ENCODE measurements around the gene GDF2.

GDF2 gene

DNA sequence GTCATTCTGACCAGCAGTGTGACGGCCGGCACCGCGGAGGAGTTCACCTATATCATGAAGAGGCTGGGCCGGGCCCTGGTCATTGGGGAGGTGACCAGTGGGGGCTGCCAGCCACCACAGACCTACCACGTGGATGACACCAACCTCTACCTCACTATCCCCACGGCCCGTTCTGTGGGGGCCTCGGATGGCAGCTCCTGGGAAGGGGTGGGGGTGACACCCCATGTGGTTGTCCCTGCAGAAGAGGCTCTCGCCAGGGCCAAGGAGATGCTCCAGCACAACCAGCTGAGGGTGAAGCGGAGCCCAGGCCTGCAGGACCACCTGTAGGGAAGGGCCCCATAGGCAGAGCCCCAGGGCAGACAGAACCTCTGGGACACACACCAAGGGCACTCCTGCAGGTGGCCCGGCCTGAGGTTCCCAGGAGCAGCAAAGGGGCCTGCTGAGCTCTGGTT lies 34.9 kb downstream of the GDF2 start:
- ChIA-PET CTCF (no interaction called here), POLR2A (ENCODE audit: low non-redundant PET) (no interaction called here)
- DNase-seq (ENCODE audit: low spot score): no peak
- TF ChIP-seq, protein P1, sequence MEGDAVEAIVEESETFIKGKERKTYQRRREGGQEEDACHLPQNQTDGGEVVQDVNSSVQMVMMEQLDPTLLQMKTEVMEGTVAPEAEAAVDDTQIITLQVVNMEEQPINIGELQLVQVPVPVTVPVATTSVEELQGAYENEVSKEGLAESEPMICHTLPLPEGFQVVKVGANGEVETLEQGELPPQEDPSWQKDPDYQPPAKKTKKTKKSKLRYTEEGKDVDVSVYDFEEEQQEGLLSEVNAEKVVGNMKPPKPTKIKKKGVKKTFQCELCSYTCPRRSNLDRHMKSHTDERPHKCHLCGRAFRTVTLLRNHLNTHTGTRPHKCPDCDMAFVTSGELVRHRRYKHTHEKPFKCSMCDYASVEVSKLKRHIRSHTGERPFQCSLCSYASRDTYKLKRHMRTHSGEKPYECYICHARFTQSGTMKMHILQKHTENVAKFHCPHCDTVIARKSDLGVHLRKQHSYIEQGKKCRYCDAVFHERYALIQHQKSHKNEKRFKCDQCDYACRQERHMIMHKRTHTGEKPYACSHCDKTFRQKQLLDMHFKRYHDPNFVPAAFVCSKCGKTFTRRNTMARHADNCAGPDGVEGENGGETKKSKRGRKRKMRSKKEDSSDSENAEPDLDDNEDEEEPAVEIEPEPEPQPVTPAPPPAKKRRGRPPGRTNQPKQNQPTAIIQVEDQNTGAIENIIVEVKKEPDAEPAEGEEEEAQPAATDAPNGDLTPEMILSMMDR (conservative IDR thresholded peaks at IDR 0.05; ENCODE audit: low read depth): no peak
- H3K27ac ChIP-seq: no peak overlapping the region

DNA sequence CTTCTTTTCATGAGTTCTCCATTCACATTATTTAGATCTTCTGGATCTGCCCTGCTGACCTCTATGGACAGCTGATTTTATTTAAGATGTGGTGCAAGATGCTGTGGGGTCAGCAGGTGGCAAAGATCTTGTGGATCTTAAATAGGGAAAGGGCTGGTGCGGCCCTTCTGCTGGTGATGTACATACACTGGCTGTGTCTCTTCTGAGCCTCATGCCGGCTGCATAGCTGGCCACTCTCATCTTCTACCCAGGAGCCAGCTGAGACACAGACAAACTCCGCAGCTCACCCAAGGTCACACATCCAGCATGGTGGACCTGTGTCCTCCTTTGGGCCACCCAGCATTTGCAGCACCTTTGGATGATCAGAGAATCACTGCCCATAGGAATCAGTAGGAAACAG lies 35.7 kb downstream of the GDF2 start:
- ChIA-PET CTCF (no interaction called here), POLR2A (ENCODE audit: low non-redundant PET) (no interaction called here)
- no peak overlapping the region for H3K27ac ChIP-seq
- TF ChIP-seq, protein P1 (conservative IDR thresholded peaks at IDR 0.05; ENCODE audit: low read depth): no peak
- no peak for DNase-seq (ENCODE audit: low spot score)

DNA sequence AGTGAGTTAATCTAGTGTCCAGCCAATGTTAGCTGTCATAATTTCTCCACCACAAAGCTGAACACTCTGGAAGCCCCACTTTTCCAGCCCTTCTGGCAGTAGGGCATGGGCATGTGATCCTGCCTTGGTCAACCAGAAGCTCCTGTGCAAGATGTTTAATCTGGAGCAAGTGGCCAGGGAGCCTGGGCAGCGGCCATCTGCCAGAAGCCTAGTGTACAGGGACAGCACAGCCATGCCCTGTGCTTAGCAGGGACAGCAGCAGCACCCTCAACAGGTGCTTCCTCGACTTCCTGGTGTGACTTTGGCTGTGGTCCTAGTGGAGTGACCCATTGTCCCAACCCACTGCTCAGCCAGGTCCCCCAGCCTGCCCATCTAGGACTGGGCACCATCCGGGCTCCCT lies 36.2 kb downstream of the GDF2 start:
- H3K27ac ChIP-seq: no peak overlapping the region
- TF ChIP-seq, protein P1 (conservative IDR thresholded peaks at IDR 0.05; ENCODE audit: low read depth): no peak
- no peak for DNase-seq (ENCODE audit: low spot score)
- POLR2A ChIA-PET (ENCODE audit: low non-redundant PET): no interaction called here
- CTCF ChIA-PET: interaction anchor here (1.1 kb wide), 1 partner anchor 18 kb away, joined by 5 read pairs; no protein-coding TSS in a partner anchor

DNA sequence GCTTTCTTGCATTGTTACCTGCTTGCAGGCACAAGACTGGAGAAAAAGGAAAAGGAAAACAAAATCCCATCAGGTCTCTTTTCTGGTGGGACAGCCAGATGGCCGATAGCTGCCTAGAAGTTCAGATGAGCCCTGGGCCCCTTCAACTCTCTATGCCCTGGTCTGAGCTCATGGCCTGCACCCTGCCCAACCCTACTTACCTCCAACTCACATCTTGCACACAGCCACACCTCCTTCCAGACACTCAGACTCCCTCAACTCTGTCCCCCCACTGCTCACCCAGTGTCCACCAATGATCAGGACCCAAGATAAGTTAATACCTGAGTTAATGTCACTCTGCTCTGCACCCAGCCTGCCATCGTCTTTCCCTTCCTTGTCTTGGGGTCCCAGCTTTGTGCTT lies 36.8 kb downstream of the GDF2 start:
- ChIA-PET CTCF (interaction anchor here (1.1 kb wide), 1 partner anchor 18 kb away, joined by 5 read pairs; no protein-coding TSS in a partner anchor), POLR2A (ENCODE audit: low non-redundant PET) (no interaction called here)
- DNase-seq (ENCODE audit: low spot score): no peak
- no peak overlapping the region for H3K27ac ChIP-seq
- TF ChIP-seq, protein P1 (conservative IDR thresholded peaks at IDR 0.05; ENCODE audit: low read depth): no peak

DNA sequence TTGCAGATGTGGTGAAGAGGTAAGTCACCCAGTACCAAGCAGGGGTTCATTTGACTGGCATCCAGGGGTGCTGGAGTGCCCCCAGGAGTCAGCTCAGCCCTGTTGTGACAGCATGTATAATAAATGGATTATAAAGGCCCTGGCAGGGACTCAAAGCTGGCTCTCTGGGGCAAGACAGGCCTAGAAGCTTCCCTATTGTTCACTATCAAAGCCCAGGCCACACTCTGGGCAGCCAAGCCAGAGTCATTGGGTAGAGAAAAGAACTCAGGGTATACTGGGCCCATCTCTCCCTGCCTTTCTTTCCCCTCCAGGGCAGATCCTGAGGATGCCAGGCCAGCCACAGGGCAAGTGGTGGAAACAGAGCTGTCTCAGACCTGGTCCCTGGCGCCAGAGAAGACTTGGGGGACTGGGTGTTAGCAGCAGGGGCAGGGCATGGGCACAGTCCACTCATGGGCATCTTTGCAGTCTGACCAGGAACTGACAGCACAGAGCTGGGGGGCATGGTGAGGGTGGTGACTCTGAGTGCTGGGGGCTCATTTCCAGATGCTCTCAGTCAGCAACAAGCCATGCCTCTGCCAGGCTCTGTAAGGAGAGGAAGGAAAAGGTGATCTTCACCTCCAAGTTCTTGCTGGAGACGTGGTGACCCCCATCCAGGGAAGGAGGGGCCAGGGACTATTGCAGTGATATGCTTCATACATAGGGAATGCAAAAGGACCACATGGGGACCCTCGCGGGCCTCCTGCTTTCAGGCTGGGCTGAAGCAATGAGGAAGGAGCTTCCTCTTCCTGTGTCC lies 37.6 kb downstream of the GDF2 start:
- TF ChIP-seq, protein P1 (conservative IDR thresholded peaks at IDR 0.05; ENCODE audit: low read depth): no peak
- no peak for DNase-seq (ENCODE audit: low spot score)
- no peak overlapping the region for H3K27ac ChIP-seq
- ChIA-PET CTCF (interaction anchor here (0.7 to 1.1 kb wide), 3 partner anchors 19 to 416 kb away, joined by 3 to 5 read pairs (median 4); no protein-coding TSS in a partner anchor), POLR2A (ENCODE audit: low non-redundant PET) (no interaction called here)

DNA sequence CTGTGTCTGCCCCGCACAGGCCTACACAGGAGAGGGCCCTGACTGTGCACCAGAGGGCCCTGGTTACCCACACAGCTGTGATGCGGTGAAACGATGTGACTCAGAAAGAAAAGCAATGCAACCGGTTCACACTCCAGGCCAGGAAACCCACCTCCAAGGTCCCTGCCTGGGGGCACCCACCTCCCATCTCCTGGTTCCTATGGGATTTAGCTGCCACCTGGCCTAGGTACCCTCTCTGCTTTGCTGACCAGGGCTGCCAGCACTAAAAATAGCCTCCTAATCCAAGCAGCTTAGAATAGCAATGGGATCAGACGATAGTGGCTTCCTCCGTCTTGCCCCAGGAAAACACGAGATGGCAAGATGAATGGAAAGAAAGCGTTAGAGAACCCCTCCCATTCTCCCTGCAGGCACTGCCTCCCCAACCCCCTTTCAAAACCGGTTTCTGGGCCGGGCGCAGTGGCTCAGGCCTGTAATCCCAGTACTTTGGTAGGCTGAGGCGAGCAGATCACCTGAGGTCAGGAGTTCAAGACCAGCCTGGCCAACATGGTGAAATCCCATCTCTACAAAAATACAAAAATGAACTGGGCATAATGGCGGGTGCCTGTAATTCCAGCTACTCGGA lies 38.3 kb downstream of the GDF2 start:
- DNase-seq (ENCODE audit: low spot score): no peak
- ChIA-PET POLR2A (ENCODE audit: low non-redundant PET) (no interaction called here), CTCF (interaction anchor here (0.7 kb wide), 2 partner anchors 315 to 415 kb away, joined by 3 to 4 read pairs; no protein-coding TSS in a partner anchor)
- TF ChIP-seq, protein P1 (conservative IDR thresholded peaks at IDR 0.05; ENCODE audit: low read depth): no peak
- no peak overlapping the region for H3K27ac ChIP-seq
